Liver (tissue), 9 donors: ENCODE measurements around the gene PRKN. TPM values are rescaled to one million over a fixed set of nuclear protein-coding genes. Genes with fewer than 3 reads are reported as not detected.

Source experiments
- DNase-seq: peaks from one replicate; pipeline ENCODE4 v3.0.0-alpha.2; 2017; ENCODE audit warnings: low spot score
- H3K27ac ChIP-seq, 2 donors: one replicate each; pipeline ENCODE4 v1.7.0; 2013; ENCODE audit warnings: inconsistent platforms in 2 of 2, low read length in 2 of 2, control low read depth in 1 of 2, low read depth in 1 of 2, mild to moderate bottlenecking in 1 of 2
- H3K27me3 ChIP-seq, 4 donors: one replicate each; pipeline versions ENCODE4 v1.6.1 to v1.7.0; 2013; ENCODE audit warnings: low read length in 3 of 4, inconsistent platforms in 1 of 4, mild to moderate bottlenecking in 1 of 4, moderate library complexity in 1 of 4; ENCODE audit not compliant: control insufficient read depth in 4 of 4, insufficient read depth in 4 of 4
- H3K36me3 ChIP-seq, 4 donors: one replicate each; pipeline versions ENCODE4 v1.6.1 to v1.7.0; 2013; ENCODE audit warnings: low read length in 3 of 4, mild to moderate bottlenecking in 3 of 4, low read depth in 1 of 4, moderate library complexity in 1 of 4; ENCODE audit not compliant: control insufficient read depth in 4 of 4, insufficient read depth in 3 of 4
- H3K4me1 ChIP-seq, 4 donors: one replicate each; pipeline versions ENCODE4 v1.6.1 to v1.7.0; 2013; ENCODE audit warnings: low read length in 3 of 4, mild to moderate bottlenecking in 3 of 4, moderate library complexity in 1 of 4; ENCODE audit not compliant: control insufficient read depth in 4 of 4, insufficient read depth in 4 of 4
- H3K4me3 ChIP-seq, 3 donors: one replicate each; pipeline versions ENCODE4 v1.6.1 to v1.7.0; 2013; ENCODE audit warnings: low read length in 3 of 3, control low read depth in 1 of 3, low read depth in 1 of 3, mild to moderate bottlenecking in 1 of 3
- H3K9ac ChIP-seq, 2 donors: one replicate each; pipeline ENCODE4 v1.7.0; 2013; ENCODE audit warnings: low read length in 2 of 2, mild to moderate bottlenecking in 2 of 2, moderate library complexity in 2 of 2, control low read depth in 1 of 2, low read depth in 1 of 2
- H3K9me3 ChIP-seq, 4 donors: one replicate each; pipeline versions ENCODE4 v1.6.1 to v1.7.0; 2013; ENCODE audit warnings: low read length in 3 of 4; ENCODE audit not compliant: control insufficient read depth in 4 of 4
- ATF3 ChIP-seq: IDR thresholded peaks from 2 replicates; pipeline ENCODE4 v1.6.1; 2016; ENCODE audit warnings: antibody characterized with exemption
- FOXA1 ChIP-seq: IDR thresholded peaks from 2 replicates; pipeline ENCODE4 v1.6.1; 2016; ENCODE audit warnings: antibody characterized with exemption
- FOXA2 ChIP-seq: IDR thresholded peaks from 2 replicates; pipeline ENCODE4 v1.6.1; 2016; ENCODE audit warnings: antibody characterized with exemption
- GABPA ChIP-seq, 2 donors: IDR thresholded peaks in 1 of 2; conservative IDR thresholded peaks in 1 of 2; 2 replicates each; pipeline ENCODE4 v1.6.1; 2016; ENCODE audit warnings: antibody characterized with exemption in 2 of 2, mild to moderate bottlenecking in 1 of 2, moderate library complexity in 1 of 2
- HNF4A ChIP-seq, 2 donors: conservative IDR thresholded peaks; 2 replicates each; pipeline ENCODE4 v1.6.1; 2016; ENCODE audit warnings: antibody characterized with exemption in 2 of 2, mild to moderate bottlenecking in 2 of 2
- HNF4G ChIP-seq: IDR thresholded peaks from 2 replicates; pipeline ENCODE4 v1.6.1; 2016; ENCODE audit warnings: antibody characterized with exemption
- JUND ChIP-seq, 2 donors: IDR thresholded peaks; 2 replicates each; pipeline ENCODE4 v1.6.1; 2016; ENCODE audit warnings: antibody characterized with exemption in 2 of 2
- MAX ChIP-seq: IDR thresholded peaks from 2 replicates; pipeline ENCODE4 v1.6.1; 2016; ENCODE audit warnings: antibody characterized with exemption
- RAD21 ChIP-seq, 2 donors: IDR thresholded peaks; 2 replicates each; pipeline ENCODE4 v1.6.1; 2016; ENCODE audit warnings: antibody characterized with exemption in 2 of 2, mild to moderate bottlenecking in 2 of 2
- REST ChIP-seq: IDR thresholded peaks from 2 replicates; pipeline ENCODE4 v1.6.1; 2016; ENCODE audit warnings: antibody characterized with exemption, mild to moderate bottlenecking
- RXRA ChIP-seq, 2 donors: IDR thresholded peaks; 2 replicates each; pipeline ENCODE4 v1.6.1; 2017 to 2018; ENCODE audit warnings: antibody characterized with exemption in 2 of 2, mild to moderate bottlenecking in 1 of 2
- TAF1 ChIP-seq: conservative IDR thresholded peaks from 2 replicates; pipeline ENCODE4 v1.6.1; 2016; ENCODE audit warnings: antibody characterized with exemption, mild to moderate bottlenecking
- YY1 ChIP-seq: IDR thresholded peaks from 2 replicates; pipeline ENCODE4 v1.6.1; 2016; ENCODE audit warnings: antibody characterized with exemption, mild to moderate bottlenecking
- ZBTB33 ChIP-seq: IDR thresholded peaks from 2 replicates; pipeline ENCODE4 v1.6.1; 2016; ENCODE audit warnings: antibody characterized with exemption
- WGBS: extraction: QIAGEN DNeasy Blood & Tissue Kit; methylation state at CpG from one replicate; pipeline ENCODE4 v1.1.7; 2013; 5-methylcytosine and 5-hydroxymethylcytosine counted together
- polyA plus RNA-seq, 2 donors: library from polyadenylated mRNA; stranded (reverse) in 1 of 2; unstranded in 1 of 2; fragments of 200-250 nt in 1 of 2; fragments of >200 nt in 1 of 2; fragmentation: Nextera tagmentation in 1 of 2; extraction: Ambion mirVana in 1 of 2; gene quantifications; one replicate each; pipeline versions ENCODE4 v1.2.1 to v1.2.3, GENCODE V29; 2013 to 2015
- total RNA-seq, 2 donors: library from RNA; depleted of rRNA; stranded (reverse); fragments of >200 nt; gene quantifications; one replicate each; pipeline ENCODE4 v1.2.3, GENCODE V29; 2014
- donor health status: healthy.
- donor health status: healthy.
- donor health status: healthy.
- donor health status: healthy.
- donor health status: healthy.

Gene PRKN
- total and polyA plus RNA-seq, 4 donors = 0.47 to 4.1 (median 3.2) TPM

GRCh38 chr6:162219266-162219665, 508.3 kb downstream of the PRKN start:
- Histone ChIP-seq H3K9ac (no peak overlapping the region), H3K4me1 (no peaks in the 10 kb centered on the region), H3K27ac (no peak overlapping the region), H3K4me3 (no peak overlapping the region), H3K9me3 (no peaks in the 10 kb centered on the region), H3K36me3 (no peaks in the 10 kb centered on the region), H3K27me3 (no peaks in the 10 kb centered on the region)
- DNase-seq = no peak
- TF ChIP-seq GABPA (IDR thresholded peaks at IDR 0.05 in 1 of 2, conservative IDR thresholded peaks at IDR 0.05 in 1 of 2) = no peak
- no peak for TF ChIP-seq REST
- no peak for TF ChIP-seq RAD21 (IDR thresholded peaks at IDR 0.05)
- no peak for TF ChIP-seq FOXA2
- no peak for TF ChIP-seq YY1
- no peak for TF ChIP-seq RXRA (IDR thresholded peaks at IDR 0.05)
- TF ChIP-seq MAX = no peak
- no peak for TF ChIP-seq JUND (IDR thresholded peaks at IDR 0.05)
- TF ChIP-seq ATF3 = no peak
- no peak for TF ChIP-seq HNF4G
- TF ChIP-seq FOXA1 = no peak
- TF ChIP-seq ZBTB33 = no peak
- TF ChIP-seq HNF4A (conservative IDR thresholded peaks at IDR 0.05) = no peak
- TF ChIP-seq TAF1 = no peak
- WGBS = 94% methylated on average over 4 of the region's 4 CpGs

- 95% methylated on average over 11 of the region's 11 CpGs for WGBS
- H3K27me3 ChIP-seq = no peaks in the 10 kb centered on the region
- H3K9ac ChIP-seq = no peak overlapping the region
- H3K36me3 ChIP-seq = no peaks in the 10 kb centered on the region
- H3K27ac ChIP-seq = no peak overlapping the region
- no peaks in the 10 kb centered on the region for H3K9me3 ChIP-seq
- no peaks in the 10 kb centered on the region for H3K4me1 ChIP-seq
- no peak for DNase-seq
- TF ChIP-seq RAD21 (IDR thresholded peaks at IDR 0.05) = no peak
- H3K4me3 ChIP-seq = no peak overlapping the region
Observed at GRCh38 chr6:162217811-162218493, 509.6 kb downstream of the PRKN start.
